GM12878 (cell line): ENCODE results near the gene ABHD17A. TPM values are rescaled to one million over a fixed set of nuclear protein-coding genes. Genes with fewer than 3 reads are reported as not detected.

ENCODE experiments used
- BCL11A ChIP-seq: IDR thresholded peaks from 2 replicates; pipeline ENCODE4 v1.6.1; 2011; ENCODE audit warnings: low read depth, low read length
- CHD2 ChIP-seq: IDR thresholded peaks from 2 replicates; pipeline ENCODE4 v1.6.1; 2011; ENCODE audit warnings: low read depth, low read length, improper control_type of control experiment, borderline replicate concordance
- DPF2 ChIP-seq: fragments of 450-650 bp; IDR thresholded peaks from 2 replicates; pipeline ENCODE4 v1.6.1; 2017; ENCODE audit warnings: mild to moderate bottlenecking
- EGR1 ChIP-seq, 2 experiments: IDR thresholded peaks; 1 replicate in 1 of 2; 2 replicates in 1 of 2; pipeline ENCODE4 v1.6.1; 2011 to 2012; ENCODE audit warnings: low read depth in 2 of 2, low read length in 2 of 2, borderline replicate concordance in 1 of 2, mild to moderate bottlenecking in 1 of 2, moderate library complexity in 1 of 2
- EP300 ChIP-seq, 2 experiments: fragments of 150-350 bp in 1 of 2; IDR thresholded peaks; 2 replicates each; pipeline ENCODE4 v1.6.1; 2011 to 2012; ENCODE audit warnings: low read depth in 2 of 2, low read length in 2 of 2, borderline replicate concordance in 1 of 2, improper control_type of control experiment in 1 of 2, inconsistent platforms in 1 of 2; ENCODE audit not compliant: control insufficient read depth in 1 of 2
- HDGF ChIP-seq: fragments of 450-650 bp; IDR thresholded peaks from 2 replicates; pipeline ENCODE4 v1.6.1; 2016; ENCODE audit warnings: antibody characterized with exemption
- IKZF1 ChIP-seq: fragments of 450-650 bp; conservative IDR thresholded peaks from 2 replicates; pipeline ENCODE4 v1.6.1; 2017; ENCODE audit warnings: antibody characterized with exemption, mild to moderate bottlenecking
- IKZF2 ChIP-seq, 2 experiments: fragments of 450-650 bp; IDR thresholded peaks; 2 replicates each; pipeline ENCODE4 v1.6.1; 2017; ENCODE audit warnings: mild to moderate bottlenecking in 2 of 2, moderate library complexity in 2 of 2
- KDM1A ChIP-seq: fragments of 200-600 bp; sonication (generic); IDR thresholded peaks from 2 replicates; pipeline ENCODE4 v1.6.1; 2016; ENCODE audit warnings: borderline replicate concordance
- MEF2A ChIP-seq: IDR thresholded peaks from 2 replicates; pipeline ENCODE4 v1.6.1; 2011; ENCODE audit warnings: low read depth, mild to moderate bottlenecking, low read length, moderate library complexity; ENCODE audit not compliant: insufficient read depth
- MEF2B ChIP-seq: fragments of 450-650 bp; IDR thresholded peaks from 2 replicates; pipeline ENCODE4 v1.6.1; 2018; ENCODE audit warnings: mild to moderate bottlenecking, moderate library complexity; ENCODE audit not compliant: partially characterized antibody, poor library complexity, severe bottlenecking
- NBN ChIP-seq: fragments of 450-650 bp; IDR thresholded peaks from 2 replicates; pipeline ENCODE4 v1.6.1; 2016
- NR2F1 ChIP-seq: fragments of 450-650 bp; conservative IDR thresholded peaks from 2 replicates; pipeline ENCODE4 v1.6.1; 2017; ENCODE audit warnings: mild to moderate bottlenecking
- POLR2A ChIP-seq: IDR thresholded peaks from 2 replicates; pipeline ENCODE4 v1.6.1; 2011; ENCODE audit warnings: low read depth, mild to moderate bottlenecking, low read length
- POU2F2 ChIP-seq: IDR thresholded peaks from 3 replicates; pipeline ENCODE4 v1.6.1; 2011; ENCODE audit warnings: low read depth, mild to moderate bottlenecking, low read length, borderline replicate concordance
- RB1 ChIP-seq: fragments of 450-650 bp; formaldehyde crosslinking; IDR thresholded peaks from 2 replicates; pipeline ENCODE4 v1.6.1; 2017; ENCODE audit warnings: mild to moderate bottlenecking, borderline replicate concordance
- SMARCA5 ChIP-seq: fragments of 450-650 bp; IDR thresholded peaks from 2 replicates; pipeline ENCODE4 v1.6.1; 2017; ENCODE audit warnings: mild to moderate bottlenecking
- STAT3 ChIP-seq: IDR thresholded peaks from 2 replicates; pipeline ENCODE4 v1.6.1; 2011; ENCODE audit warnings: low read depth, low read length, improper control_type of control experiment
- polyA plus RNA-seq, 11 experiments: library from polyadenylated mRNA; depleted of rRNA in 4 of 11; unstranded in 6 of 11; stranded (reverse) in 5 of 11; fragments of >200 nt; fragmentation: Nextera tagmentation in 4 of 11; fragmentation: Illumina TruSeq in 1 of 11; extraction: Ambion mirVana in 4 of 11; extraction: Trizol in 1 of 11; gene quantifications; 1 replicate in 1 of 11; 2 replicates in 10 of 11; pipeline versions ENCODE4 v1.2.1 to v1.2.3, GENCODE V29; 2011 to 2016; ENCODE audit warnings: inconsistent platforms in 2 of 11, missing spikeins in 2 of 11, low read depth in 1 of 11
- total RNA-seq, 4 experiments: library from RNA; depleted of rRNA in 3 of 4; stranded (reverse); fragments of >200 nt in 3 of 4; fragmentation: Illumina TruSeq in 1 of 4; extraction: Trizol in 1 of 4; gene quantifications; 2 replicates each; pipeline versions ENCODE4 v1.2.1 to v1.2.3, GENCODE V29; 2013 to 2021
- TF ChIP-seq, protein P1 (sequence below): fragments of 450-650 bp; IDR thresholded peaks from 2 replicates; pipeline ENCODE4 v1.6.1; 2016; ENCODE audit warnings: mild to moderate bottlenecking, moderate library complexity, borderline replicate concordance
- TF ChIP-seq, protein P2 (sequence below): fragments of 450-650 bp; IDR thresholded peaks from 2 replicates; pipeline ENCODE4 v1.6.1; 2016; ENCODE audit warnings: mild to moderate bottlenecking
- TF ChIP-seq, protein P3 (sequence below): IDR thresholded peaks from 2 replicates; pipeline ENCODE4 v1.6.1; 2011; ENCODE audit warnings: borderline replicate concordance, low read depth, mild to moderate bottlenecking, moderate library complexity, low read length; ENCODE audit not compliant: insufficient read depth, poor library complexity, severe bottlenecking
- TF ChIP-seq, protein P4 (sequence below): fragments of 450-650 bp; IDR thresholded peaks from 2 replicates; pipeline ENCODE4 v1.6.1; 2017; ENCODE audit warnings: mild to moderate bottlenecking, low read depth, inconsistent platforms; ENCODE audit not compliant: poor library complexity, severe bottlenecking

The ABHD17A gene
- total and polyA plus RNA-seq, 10 of the 15 experiments (the other 5 are each of a cell fraction or from before 2014, with no cell fraction given), result 0.13 to 126 (median 28.8) TPM; not detected in 1

DNA sequence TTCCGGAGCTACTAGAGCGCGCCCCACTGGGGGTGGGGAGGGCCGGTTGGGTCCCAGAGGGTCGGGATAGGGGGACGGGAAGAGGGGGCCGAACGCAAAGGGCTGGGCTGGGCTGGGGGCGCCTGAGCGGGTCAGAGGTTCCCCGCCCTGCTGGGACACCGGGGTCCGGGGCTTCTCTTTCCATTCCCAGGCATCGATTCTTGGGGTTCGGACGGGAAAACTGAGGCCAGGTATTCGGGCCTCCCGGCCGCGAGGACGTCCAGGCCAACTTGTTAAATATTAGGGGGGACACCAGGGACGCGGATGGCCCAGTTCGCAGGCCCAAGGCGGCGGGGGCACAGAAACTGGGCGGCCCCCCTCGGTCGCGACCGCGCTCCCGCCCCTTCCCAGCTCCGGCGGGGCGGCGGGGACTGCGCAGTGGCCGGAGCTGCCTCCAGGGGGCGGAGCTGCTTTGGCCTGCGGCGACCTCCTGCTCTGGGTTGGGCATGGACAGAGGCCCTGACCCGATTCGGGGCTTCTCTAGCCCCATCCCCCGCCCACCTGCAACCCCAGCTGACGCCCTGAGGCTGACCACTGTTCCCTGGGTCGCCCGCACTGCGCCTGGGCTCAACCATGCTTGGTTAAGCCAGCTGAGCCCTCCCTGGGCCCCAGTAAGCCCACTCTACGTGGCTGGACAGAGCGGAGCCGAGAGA lies 20.7 kb downstream of the ABHD17A start (continued):
- no peak for TF ChIP-seq MEF2A
- TF ChIP-seq, protein P1, sequence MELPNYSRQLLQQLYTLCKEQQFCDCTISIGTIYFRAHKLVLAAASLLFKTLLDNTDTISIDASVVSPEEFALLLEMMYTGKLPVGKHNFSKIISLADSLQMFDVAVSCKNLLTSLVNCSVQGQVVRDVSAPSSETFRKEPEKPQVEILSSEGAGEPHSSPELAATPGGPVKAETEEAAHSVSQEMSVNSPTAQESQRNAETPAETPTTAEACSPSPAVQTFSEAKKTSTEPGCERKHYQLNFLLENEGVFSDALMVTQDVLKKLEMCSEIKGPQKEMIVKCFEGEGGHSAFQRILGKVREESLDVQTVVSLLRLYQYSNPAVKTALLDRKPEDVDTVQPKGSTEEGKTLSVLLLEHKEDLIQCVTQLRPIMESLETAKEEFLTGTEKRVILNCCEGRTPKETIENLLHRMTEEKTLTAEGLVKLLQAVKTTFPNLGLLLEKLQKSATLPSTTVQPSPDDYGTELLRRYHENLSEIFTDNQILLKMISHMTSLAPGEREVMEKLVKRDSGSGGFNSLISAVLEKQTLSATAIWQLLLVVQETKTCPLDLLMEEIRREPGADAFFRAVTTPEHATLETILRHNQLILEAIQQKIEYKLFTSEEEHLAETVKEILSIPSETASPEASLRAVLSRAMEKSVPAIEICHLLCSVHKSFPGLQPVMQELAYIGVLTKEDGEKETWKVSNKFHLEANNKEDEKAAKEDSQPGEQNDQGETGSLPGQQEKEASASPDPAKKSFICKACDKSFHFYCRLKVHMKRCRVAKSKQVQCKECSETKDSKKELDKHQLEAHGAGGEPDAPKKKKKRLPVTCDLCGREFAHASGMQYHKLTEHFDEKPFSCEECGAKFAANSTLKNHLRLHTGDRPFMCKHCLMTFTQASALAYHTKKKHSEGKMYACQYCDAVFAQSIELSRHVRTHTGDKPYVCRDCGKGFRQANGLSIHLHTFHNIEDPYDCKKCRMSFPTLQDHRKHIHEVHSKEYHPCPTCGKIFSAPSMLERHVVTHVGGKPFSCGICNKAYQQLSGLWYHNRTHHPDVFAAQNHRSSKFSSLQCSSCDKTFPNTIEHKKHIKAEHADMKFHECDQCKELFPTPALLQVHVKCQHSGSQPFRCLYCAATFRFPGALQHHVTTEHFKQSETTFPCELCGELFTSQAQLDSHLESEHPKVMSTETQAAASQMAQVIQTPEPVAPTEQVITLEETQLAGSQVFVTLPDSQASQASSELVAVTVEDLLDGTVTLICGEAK, result no peak
- 0 out of 4 replicates have a peak, but pooled peaks of 1 of the 2 experiments have one; percentile 26 for TF ChIP-seq EP300 (IDR thresholded peaks at IDR 0.05; ENCODE audit: borderline replicate concordance in 1 of 2, control insufficient read depth in 1 of 2, low read depth in 2 of 2, low read length in 2 of 2)
- peak; percentile 60 for TF ChIP-seq DPF2
- TF ChIP-seq, protein P2, sequence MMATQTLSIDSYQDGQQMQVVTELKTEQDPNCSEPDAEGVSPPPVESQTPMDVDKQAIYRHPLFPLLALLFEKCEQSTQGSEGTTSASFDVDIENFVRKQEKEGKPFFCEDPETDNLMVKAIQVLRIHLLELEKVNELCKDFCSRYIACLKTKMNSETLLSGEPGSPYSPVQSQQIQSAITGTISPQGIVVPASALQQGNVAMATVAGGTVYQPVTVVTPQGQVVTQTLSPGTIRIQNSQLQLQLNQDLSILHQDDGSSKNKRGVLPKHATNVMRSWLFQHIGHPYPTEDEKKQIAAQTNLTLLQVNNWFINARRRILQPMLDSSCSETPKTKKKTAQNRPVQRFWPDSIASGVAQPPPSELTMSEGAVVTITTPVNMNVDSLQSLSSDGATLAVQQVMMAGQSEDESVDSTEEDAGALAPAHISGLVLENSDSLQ, result no peak
- peak; percentile 68; the same call in 1 of the 2 replicates for TF ChIP-seq HDGF
- TF ChIP-seq KDM1A, result no peak
- peak; percentile 21; the same call in 1 of the 2 replicates for TF ChIP-seq BCL11A
- TF ChIP-seq POU2F2, result 0 out of 3 replicates have a peak, but pooled peaks have one; percentile 9
- TF ChIP-seq IKZF2 (IDR thresholded peaks at IDR 0.05), result peak; percentile 39 to 43; a peak in 2 of 4 replicates
- TF ChIP-seq, protein P3, sequence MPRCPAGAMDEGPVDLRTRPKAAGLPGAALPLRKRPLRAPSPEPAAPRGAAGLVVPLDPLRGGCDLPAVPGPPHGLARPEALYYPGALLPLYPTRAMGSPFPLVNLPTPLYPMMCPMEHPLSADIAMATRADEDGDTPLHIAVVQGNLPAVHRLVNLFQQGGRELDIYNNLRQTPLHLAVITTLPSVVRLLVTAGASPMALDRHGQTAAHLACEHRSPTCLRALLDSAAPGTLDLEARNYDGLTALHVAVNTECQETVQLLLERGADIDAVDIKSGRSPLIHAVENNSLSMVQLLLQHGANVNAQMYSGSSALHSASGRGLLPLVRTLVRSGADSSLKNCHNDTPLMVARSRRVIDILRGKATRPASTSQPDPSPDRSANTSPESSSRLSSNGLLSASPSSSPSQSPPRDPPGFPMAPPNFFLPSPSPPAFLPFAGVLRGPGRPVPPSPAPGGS, result peak; percentile 12
- peak in 1 of 2 experiments; percentile 38; a peak in 1 of 3 replicates for TF ChIP-seq EGR1 (IDR thresholded peaks at IDR 0.05; ENCODE audit: borderline replicate concordance in 1 of 2, low read depth in 2 of 2, low read length in 2 of 2)
- 0 out of 2 replicates have a peak, but pooled peaks have one; percentile 20 for TF ChIP-seq RB1
- peak; percentile 43 for TF ChIP-seq MEF2B
- TF ChIP-seq SMARCA5, result peak; percentile 90; the same call in 1 of the 2 replicates
- peak; percentile 61 for TF ChIP-seq IKZF1
- TF ChIP-seq STAT3, result no peak
- TF ChIP-seq NR2F1, result peak; percentile 93
- TF ChIP-seq, protein P4, sequence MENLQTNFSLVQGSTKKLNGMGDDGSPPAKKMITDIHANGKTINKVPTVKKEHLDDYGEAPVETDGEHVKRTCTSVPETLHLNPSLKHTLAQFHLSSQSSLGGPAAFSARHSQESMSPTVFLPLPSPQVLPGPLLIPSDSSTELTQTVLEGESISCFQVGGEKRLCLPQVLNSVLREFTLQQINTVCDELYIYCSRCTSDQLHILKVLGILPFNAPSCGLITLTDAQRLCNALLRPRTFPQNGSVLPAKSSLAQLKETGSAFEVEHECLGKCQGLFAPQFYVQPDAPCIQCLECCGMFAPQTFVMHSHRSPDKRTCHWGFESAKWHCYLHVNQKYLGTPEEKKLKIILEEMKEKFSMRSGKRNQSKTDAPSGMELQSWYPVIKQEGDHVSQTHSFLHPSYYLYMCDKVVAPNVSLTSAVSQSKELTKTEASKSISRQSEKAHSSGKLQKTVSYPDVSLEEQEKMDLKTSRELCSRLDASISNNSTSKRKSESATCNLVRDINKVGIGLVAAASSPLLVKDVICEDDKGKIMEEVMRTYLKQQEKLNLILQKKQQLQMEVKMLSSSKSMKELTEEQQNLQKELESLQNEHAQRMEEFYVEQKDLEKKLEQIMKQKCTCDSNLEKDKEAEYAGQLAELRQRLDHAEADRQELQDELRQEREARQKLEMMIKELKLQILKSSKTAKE, result no peak
- TF ChIP-seq POLR2A, result peak; percentile 56
- TF ChIP-seq CHD2, result peak; percentile 34; the same call in 1 of the 2 replicates
- TF ChIP-seq NBN, result no peak
